Measurements from ENCODE around the gene PPP1R36. TPM values are rescaled to one million over a fixed set of nuclear protein-coding genes. Genes with fewer than 3 reads are reported as not detected.

The PPP1R36 gene
- total RNA-seq, 1 donor from 2014 or later, result not detected

- H3K4me3 Mint-ChIP-seq, result no peak overlapping the region
- ATAC-seq (ENCODE audit: low read depth), result no peak
- intact Hi-C loops (cut with micrococcal nuclease), result no loop called here
- H3K27me3 Mint-ChIP-seq, result peaks cover 11% of the 10 kb centered on the region
- H3K9me3 Mint-ChIP-seq, result no peaks in the 10 kb centered on the region
- H3K4me1 Mint-ChIP-seq, result no peaks in the 10 kb centered on the region
- no peak for DNase-seq
- no peaks in the 10 kb centered on the region for H3K36me3 Mint-ChIP-seq (ENCODE audit: low read depth)
- POLR2A ChIA-PET, result no interaction called here
- TF ChIP-seq CTCF (IDR thresholded peaks at IDR 0.05), result no peak
- CTCF ChIA-PET, result no interaction called here
- H3K27ac Mint-ChIP-seq, result no peak overlapping the region
These were observed 71.1 kb downstream of the PPP1R36 start for GRCh38 chr14:64620910-64621309.

- Mint-ChIP-seq H3K4me3 (no peak overlapping the region), H3K27ac (no peak overlapping the region), H3K4me1 (no peaks in the 10 kb centered on the region), H3K27me3 (peaks cover 11% of the 10 kb centered on the region), H3K36me3 (ENCODE audit: low read depth) (no peaks in the 10 kb centered on the region), H3K9me3 (no peaks in the 10 kb centered on the region)
- DNase-seq (no peak), ATAC-seq (ENCODE audit: low read depth) (no peak)
- ChIA-PET CTCF (interaction anchor here (1.1 kb wide), 1 partner anchor 13 kb away, joined by 3 read pairs; no protein-coding TSS in a partner anchor), POLR2A (interaction anchor here (0.6 kb wide), 1 partner anchor 226 kb away, joined by 7 read pairs; no protein-coding TSS in a partner anchor)
- intact Hi-C loops (cut with micrococcal nuclease), result no loop called here
- no peak for TF ChIP-seq CTCF (IDR thresholded peaks at IDR 0.05)
These were observed 73.9 kb downstream of the PPP1R36 start for GRCh38 chr14:64623554-64624165.

- no peak overlapping the region for H3K4me3 Mint-ChIP-seq
- intact Hi-C loops (cut with micrococcal nuclease), result no loop called here
- POLR2A ChIA-PET, result interaction anchor here (0.6 kb wide), 1 partner anchor 753 kb away, joined by 7 read pairs; no protein-coding TSS in a partner anchor
- H3K4me1 Mint-ChIP-seq, result no peaks in the 10 kb centered on the region
- peaks cover 6% of the 10 kb centered on the region for H3K27me3 Mint-ChIP-seq
- H3K9me3 Mint-ChIP-seq, result no peaks in the 10 kb centered on the region
- H3K36me3 Mint-ChIP-seq (ENCODE audit: low read depth), result no peaks in the 10 kb centered on the region
- ATAC-seq (ENCODE audit: low read depth), result no peak
- TF ChIP-seq CTCF (IDR thresholded peaks at IDR 0.05), result no peak
- DNase-seq, result no peak
- H3K27ac Mint-ChIP-seq, result no peak overlapping the region
- CTCF ChIA-PET, result interaction anchor here (1.3 kb wide), 1 partner anchor 11 kb away, joined by 6 read pairs; no protein-coding TSS in a partner anchor
These were observed 75.8 kb downstream of the PPP1R36 start for GRCh38 chr14:64625386-64626232.

- ChIA-PET POLR2A (interaction anchor here (0.6 kb wide), 1 partner anchor 201 kb away, joined by 5 read pairs; no protein-coding TSS in a partner anchor), CTCF (no interaction called here)
These were observed 79.2 kb downstream of the PPP1R36 start for GRCh38 chr14:64628940-64629408.

More at GRCh38 chr14:64628940-64629408, 79.2 kb downstream of the PPP1R36 start:
- intact Hi-C loops (cut with micrococcal nuclease), result no loop called here
- Mint-ChIP-seq H3K4me3 (no peak overlapping the region), H3K36me3 (ENCODE audit: low read depth) (no peaks in the 10 kb centered on the region), H3K27me3 (no peaks in the 10 kb centered on the region), H3K4me1 (peaks cover 7% of the 10 kb centered on the region), H3K27ac (no peak overlapping the region), H3K9me3 (no peaks in the 10 kb centered on the region)
- TF ChIP-seq CTCF (IDR thresholded peaks at IDR 0.05), result no peak
- ATAC-seq (ENCODE audit: low read depth), result no peak
- DNase-seq, result no peak

All from activated B cell treated with CpG ODN at 0.5 μM for 24 hours (primary cell).